ENCODE data around the gene RPL7L1.
A peak's percentile ranks its signal among the peaks of the same experiment; 100 is the strongest.
"Not testable (repeated sequence)": the region's sequence is repeated elsewhere in the genome, so short reads cannot be mapped to it uniquely, and the experiment has no call there.

RPL7L1 gene

DNA sequence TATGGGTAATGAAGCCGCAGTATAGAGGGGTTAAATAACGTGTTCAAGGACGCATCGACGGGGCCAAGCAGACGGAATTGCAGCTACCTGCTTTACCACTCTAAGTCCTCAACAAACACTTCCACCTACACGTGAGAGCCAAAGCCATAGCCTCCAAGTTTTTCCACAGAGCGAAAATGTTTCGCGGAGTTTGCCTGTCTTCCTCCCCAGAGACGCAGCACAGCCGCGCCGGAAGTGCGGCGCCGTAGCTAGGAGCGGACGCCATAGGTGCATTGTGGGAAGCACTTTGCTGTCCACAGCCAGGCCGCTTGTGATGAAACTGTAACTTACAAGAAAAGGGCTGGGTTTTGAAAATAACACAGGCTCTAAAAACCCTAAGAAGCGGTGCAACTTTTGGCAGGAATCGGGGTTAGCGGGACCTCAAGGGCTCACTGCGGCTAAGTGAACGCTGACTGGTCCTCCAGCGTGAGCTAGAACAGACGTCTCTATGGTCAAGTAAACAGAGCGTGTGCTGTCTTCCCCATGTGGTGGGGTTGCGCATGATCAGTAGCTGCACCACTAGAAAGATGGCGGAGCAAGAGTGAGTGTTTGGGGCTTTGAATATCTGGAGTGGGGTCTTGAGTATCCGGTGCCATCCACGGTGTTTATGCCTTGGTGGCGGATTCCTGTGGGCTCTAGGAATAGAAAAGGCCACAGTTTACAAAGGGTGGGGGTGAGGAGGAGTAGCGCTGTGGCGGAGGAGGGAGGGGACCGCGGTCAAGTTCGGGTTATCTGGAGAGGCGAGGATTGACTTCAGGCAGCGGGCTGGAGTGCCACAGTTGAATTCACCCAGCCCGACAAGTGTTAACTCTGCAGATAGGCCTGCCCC lies at the start of gene RPL7L1:
Gene RPL7L1 (plus strand): TSS at position 245 of the 868 bp plus-strand sequence. CDS start 295 bp downstream, at position 540.
- peak; percentile 96 for DNase-seq (ENCODE audit: low spot score)

DNA sequence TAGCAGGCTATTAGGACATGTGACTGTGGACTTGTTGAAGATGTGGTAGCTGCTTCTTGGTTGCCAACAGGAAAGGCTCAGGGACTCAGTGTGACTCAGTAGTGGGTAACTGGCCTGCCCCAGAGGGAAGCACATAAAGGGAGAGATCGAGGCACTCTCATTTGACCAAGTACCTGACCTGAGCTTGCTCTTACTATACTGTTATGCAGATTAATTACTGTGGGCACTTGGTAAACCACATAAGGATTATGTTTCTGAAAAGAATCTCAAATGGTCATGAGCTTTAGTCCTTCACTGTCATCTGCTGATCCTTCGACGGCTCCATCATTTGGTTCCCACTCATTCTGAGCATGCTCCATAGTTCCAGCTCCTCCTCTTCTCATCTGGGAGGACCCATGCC lies 48.2 kb upstream of the RPL7L1 start:
- no peak for DNase-seq (ENCODE audit: low spot score)

DNA sequence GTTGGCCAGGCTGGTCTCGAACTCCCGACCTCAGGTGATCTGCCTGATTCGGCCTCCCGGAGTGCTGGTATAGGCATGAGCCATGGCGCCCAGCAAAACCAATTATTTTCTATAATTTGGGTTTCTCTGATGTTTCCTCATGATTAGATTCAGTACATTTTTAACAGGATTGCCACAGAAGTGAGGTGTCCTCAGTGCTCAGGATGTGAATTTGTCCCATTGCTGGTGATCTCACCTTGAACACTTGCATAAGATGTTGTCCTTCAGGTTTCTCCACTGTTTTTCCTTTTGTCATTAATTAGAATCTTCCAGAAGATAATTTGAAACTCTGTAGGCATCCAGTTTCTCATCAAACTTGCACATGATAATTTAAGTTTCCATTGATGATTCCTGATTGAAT lies 45.4 kb upstream of the RPL7L1 start:
- no peak for DNase-seq (ENCODE audit: low spot score)

DNA sequence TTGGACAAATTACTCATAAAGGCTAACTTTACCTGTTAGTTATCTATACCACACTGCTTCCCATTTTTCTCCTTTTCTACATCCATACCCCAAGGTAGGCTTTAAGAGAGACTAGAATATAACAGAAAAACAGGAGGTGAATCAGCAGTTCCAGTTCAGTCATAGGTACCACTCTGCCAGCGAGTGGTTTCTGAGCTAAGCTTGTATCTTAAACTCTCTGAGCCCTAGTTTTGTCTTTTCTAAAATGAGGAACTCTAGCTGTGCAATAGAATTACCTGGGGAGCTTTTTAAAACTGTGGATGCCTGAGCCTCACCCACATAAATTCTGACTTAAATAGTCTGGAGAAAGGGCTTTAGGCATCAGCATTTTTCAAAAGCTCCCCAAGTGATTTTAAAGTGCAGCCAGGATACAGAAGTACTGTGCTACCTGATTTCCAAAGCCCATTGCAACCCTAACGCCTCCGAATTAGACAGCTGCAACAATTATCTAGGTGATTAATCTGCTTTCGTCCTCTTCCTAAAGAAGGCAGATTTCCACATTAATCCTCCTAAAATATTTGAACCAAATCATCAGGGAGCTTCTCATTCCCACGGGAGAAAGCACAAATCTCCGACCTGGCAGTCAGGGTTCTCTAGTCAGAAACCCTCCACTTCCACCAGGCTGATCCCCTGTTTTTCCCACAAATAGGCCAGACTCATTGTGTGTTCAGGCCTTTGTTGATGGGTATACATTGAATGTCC lies 37.4 kb upstream of the RPL7L1 start:
- DNase-seq (ENCODE audit: low spot score): no peak

DNA sequence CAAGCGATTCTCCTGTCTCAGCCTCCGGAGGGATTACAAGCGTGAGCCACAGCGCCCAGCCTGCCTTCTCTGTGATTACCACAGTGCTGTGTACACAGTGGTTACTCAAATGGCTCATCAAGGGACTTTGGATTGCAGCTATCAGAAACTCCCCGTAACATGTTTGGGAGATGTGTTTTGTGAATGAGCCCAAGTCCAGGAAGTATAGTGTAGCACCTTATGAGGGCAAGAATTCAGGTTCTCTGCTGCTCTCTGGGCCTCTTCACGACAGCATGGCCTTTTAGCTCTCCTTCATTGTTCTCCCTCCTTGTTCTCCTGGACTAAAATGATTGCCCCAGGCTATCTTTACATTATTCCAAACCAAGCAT lies 34.1 kb upstream of the RPL7L1 start:
- no peak for DNase-seq (ENCODE audit: low spot score)

DNA sequence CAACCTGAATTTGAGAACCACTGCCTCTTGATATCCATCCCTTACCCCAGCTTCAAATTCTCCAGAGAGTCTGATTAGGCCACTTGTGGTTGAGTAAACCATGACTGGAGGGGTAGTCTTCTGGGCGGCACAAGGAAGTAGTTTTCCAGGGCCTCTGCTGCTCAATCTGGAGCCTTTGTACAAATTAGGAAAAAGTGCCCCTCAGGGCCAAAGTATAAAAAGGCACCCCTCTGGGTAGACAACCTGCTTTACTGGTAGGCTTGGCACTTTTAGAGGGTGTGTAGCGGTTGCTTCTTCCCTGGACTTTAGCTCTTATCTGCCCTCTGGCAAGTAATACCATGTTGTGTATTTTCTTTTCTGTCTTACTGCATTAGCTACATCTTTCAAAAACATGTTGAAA lies 32.9 kb upstream of the RPL7L1 start:
- DNase-seq (ENCODE audit: low spot score): peak; percentile 65

DNA sequence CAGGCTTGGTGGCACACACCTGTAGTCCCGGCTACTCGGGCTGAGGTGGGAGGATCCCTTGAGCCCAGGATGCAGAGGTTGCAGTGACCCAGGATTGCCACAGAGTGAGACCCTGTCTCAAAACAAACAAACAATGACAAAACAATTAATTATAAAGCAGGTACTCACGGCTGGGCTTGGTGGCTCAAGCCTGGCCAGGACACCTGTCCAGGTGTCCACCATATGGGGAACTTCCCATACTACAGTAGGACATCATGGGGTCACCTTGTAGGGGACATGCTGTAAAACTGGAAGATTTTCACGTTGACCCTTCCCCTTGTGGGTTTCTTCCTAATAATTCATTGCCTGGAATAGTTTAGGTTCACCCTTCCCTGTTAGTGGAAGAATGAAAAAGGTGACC lies 30.7 kb upstream of the RPL7L1 start:
- no peak for DNase-seq (ENCODE audit: low spot score)

DNA sequence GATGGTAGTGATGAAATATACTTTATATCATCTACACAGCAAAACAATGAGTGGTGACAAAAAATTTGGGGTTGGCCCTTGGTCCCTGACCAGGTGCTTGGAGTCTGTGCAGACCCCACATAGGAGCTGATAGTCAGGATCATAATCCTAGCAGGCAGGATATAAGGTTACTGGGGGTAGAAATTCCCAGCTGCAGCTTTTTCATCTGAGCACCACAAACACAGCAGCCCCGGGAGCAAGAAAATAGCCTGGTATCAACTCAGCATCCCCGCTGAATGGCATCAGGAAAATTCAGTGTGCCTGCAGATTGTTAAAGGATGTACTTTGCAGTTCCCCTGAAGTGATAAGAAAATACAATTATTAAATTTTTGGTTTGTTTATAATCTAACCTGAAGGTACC lies 27.8 kb upstream of the RPL7L1 start:
- DNase-seq (ENCODE audit: low spot score): no peak

DNA sequence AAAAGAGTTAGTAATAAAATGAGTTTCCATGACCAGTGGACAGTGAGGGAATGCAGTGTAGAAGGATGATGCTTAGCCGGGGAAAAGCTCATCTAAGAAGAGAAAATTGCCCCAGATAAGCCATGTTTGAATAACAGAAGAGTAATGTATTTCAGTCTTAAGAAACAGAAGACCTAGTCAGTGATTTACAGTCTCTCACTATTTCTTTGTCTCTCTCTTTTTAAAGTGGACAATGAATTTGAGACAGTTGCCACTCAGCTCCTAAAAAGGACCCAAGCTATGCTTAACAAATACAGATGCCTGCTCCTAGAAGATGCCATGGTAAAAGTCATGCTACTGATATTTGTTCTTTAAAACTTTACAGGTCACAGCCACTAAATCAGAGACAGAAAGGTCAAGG lies 19.4 kb upstream of the RPL7L1 start:
- no peak for DNase-seq (ENCODE audit: low spot score)

DNA sequence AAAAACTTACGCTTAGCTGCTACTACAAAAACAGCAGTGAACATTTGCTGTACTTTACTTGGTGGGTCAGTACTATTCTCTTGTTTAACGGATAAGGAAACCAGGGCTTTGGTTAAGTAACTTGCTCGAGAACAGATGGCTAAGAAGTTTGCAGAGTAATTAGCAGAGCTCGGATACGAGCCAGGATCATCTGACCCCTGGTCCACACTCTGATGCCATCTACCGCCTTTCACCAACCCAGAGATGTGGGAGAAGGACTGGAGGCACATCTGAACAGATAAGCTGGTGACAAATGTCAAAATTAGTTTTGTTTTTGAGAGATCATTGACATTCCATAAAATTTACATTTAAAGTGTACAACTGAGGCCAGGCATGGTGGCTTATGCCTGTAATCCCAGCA lies 18.9 kb upstream of the RPL7L1 start:
- no peak for DNase-seq (ENCODE audit: low spot score)

DNA sequence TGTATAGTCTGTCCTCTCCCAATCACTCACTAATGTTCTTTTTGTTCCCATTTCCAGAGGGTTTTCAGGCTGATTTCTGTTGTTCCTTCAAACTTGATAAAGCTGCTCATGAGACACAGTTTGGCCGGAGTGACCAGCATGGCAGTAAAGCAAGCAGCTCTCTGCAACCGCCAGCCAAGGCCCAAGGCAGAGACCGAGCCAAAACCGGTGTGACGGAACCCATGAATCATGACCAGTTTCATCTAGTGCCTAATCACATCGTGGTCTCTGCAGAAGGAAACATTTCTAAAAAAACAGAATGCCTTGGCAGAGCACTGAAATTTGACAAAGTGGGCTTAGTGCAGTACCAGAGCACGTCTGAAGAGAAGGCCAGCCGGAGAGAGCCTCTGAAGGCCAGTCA lies 14.8 kb upstream of the RPL7L1 start:
- DNase-seq (ENCODE audit: low spot score): no peak

DNA sequence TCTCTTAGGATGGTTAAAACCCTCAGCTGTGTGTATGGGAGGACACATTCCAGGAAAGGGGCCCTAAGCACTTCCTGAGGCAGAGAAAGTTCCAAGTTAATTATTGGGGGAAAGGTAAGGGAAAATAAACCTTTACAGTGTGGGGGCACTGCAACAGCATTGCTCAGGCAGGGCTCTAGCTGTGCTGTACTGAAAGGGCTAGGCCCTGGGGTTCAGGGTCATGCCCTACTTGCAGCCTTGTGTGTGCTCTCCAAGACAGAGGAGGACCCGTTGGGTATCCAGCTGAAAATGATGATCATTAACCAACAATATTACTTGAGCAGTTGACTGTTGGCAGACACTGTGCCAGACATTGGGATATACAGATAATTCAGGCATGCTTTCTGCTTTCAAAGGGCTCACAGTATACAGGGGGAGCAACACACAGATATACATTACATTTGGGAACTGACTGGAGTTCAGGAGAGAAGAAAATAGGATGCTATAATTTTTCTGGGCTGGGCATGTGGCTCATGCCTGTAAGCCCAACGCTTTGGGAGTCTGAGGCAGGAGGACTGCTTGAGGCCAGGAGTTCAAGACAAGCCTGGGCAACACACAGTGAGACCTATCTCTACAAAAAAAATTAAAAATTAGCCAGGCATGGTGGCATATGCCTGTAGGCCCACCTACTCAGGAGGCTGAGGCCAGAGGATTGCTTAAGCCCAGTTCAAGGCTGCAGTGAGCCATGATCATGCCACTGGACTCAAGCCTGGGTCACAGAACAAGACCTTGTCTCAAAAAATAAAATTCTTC lies 9.1 kb upstream of the RPL7L1 start:
- no peak for DNase-seq (ENCODE audit: low spot score)

DNA sequence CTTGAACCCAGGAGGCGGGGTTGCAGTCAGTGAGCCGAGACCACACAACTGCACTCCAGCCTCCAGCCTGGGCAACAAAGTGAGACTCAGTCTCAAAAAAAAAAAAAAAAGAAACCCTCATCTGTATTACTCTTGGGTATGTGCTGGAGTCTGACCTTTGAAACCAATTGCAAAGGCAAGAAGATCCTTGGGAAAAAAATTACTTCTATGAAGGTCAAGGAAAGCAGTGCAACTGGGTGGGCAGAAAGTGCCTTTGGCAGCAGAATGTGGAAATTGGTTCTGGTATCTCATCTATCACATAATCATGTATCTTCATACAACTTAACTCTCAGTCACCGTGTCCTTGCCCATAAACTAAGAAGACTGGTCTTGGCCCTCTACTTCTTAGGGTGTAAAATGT lies 7.7 kb upstream of the RPL7L1 start:
- DNase-seq (ENCODE audit: low spot score): no peak

DNA sequence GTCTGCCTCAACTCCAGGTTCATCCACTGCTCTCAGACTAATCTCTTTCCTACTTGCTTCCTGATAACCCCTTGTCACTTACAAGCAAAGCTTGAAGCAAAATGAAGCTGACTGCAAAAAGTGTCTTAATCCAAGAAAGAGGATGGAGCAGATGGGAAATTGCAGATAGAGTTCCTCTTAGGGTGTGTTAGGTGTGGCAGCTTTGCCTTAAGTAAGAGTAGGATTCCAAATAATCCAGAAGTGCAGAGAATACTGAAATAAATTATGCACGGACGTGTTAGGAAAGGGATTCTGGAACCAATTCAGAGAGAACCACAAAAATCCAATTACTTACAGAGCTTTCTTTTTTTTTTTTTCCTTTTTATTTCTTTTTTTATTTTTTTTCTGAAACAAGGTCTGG lies 6.1 kb upstream of the RPL7L1 start:
- no peak for DNase-seq (ENCODE audit: low spot score)

DNA sequence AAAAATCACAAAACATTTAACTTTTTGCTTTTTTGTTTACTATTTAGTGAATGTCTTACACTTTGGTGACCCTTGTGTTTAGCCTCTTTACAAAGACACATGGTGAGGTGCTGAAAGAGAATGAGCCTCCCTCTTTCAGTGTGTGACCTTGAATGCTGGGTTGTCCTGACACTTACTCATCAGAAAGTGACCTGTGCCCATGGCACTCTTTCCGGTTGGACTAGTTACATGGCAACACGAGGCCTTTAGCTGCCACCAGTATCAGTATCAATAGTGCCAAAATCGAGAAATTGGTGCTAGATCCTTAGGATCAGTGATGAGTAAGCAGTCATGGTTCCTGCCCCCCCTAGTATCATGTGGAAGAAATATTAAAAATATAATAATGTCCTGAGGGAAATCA lies 1.7 kb upstream of the RPL7L1 start:
- no peak for DNase-seq (ENCODE audit: low spot score)

DNA sequence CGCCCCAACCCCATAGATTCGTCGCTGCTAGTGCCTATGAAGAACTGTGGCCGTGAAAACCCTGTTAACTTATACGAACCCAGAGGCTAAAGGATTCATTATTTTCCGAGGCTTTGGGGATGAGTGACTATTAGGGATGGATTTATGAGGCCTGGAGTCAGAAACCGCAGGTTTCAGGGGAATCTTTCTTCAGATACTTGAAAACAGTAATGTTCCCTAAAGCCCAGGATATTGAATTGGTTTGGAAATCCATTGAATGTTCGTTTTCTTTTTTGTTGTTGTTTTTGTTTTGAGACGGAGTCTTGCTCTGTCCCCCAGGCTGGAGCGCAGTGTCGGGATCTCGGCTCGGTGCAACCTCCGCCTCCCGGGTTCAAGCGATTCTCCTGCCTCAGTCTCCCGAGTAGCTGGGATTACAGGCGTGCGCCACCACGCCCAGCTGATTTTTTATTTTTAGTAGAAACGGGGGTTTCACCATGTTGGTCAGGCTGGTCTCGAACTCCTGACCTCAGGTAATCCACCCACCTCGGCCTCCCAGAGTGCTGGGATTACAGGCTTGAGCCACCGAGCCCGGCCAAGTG lies 913 bp downstream of the RPL7L1 start:
- not testable (repeated sequence) for DNase-seq (ENCODE audit: low spot score)

DNA sequence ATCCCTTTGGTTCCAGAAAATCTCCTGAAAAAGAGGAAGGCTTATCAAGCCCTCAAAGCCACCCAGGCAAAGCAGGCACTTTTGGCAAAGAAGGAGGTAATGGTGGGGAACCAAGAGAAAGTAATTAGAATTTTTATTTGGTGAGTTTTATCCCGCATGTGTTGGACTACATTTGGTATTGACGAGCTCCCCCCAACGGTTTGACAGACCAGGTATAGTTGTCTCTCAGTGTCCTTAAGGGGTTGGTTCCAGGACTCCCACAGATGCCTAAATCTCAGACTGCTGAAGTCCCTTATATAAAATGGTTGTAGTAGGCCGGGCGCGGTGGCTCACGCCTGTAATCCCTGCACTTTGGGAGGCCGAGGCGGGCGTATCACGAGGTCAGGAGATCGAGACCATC lies 1.5 kb downstream of the RPL7L1 start:
- not testable (repeated sequence) for DNase-seq (ENCODE audit: low spot score)

DNA sequence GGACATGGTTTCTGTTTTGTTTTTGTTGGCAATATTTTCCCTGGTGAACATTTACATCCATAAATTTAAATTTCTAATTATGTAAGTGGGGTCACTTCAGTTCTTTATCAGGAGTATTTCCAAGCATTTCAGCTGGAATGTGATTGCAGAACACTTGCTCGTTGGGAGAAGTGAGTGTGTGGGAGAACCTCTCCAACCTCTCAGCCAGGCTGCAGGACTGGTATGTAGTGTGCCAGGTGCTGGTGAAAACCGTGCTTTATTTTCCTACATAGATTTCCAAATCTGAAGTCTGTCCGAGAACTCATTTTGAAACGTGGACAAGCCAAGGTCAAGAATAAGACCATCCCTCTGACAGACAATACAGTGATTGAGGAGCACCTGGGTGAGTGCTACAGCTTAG lies 6.3 kb downstream of the RPL7L1 start:
- no peak for DNase-seq (ENCODE audit: low spot score)

DNA sequence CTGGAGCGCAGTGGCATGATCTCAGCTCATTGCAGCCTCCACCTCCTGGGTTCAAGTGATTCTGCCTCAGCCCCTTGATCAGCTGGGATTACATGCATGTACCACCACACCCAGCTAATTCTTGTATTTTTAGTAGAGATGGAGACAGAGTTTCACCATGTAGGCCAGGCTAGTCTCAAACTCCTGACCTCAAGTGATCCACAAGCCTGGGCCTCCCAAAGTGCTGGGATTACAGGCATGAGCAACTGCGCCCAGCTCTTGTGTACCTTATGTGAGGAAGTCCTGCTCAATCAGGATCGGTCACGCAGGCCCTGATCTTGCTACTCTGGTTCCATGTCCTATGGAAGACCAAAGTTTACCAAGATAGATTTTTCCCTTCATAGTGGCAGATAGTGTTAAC lies 8.8 kb downstream of the RPL7L1 start:
- not testable (repeated sequence) for DNase-seq (ENCODE audit: low spot score)

DNA sequence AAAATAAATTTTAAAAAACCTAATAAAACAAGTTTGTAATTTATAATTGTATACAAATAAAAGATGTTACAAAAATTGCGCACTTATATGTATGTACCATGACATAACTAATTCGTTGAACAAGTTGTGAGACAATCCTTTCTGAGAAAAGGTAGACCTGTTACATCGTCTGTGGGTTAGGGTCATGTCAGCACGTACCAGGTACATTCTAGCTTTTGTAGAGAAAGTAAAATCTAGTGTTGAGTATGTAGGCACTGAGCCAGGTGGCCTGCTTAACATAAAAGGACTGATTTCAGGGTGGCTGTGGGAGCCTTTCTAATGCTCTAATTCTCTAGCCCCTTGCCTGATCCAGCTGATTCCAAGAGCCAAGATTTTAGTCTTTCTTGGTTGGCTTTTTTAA lies 10.4 kb downstream of the RPL7L1 start:
- DNase-seq (ENCODE audit: low spot score): peak; percentile 47

DNA sequence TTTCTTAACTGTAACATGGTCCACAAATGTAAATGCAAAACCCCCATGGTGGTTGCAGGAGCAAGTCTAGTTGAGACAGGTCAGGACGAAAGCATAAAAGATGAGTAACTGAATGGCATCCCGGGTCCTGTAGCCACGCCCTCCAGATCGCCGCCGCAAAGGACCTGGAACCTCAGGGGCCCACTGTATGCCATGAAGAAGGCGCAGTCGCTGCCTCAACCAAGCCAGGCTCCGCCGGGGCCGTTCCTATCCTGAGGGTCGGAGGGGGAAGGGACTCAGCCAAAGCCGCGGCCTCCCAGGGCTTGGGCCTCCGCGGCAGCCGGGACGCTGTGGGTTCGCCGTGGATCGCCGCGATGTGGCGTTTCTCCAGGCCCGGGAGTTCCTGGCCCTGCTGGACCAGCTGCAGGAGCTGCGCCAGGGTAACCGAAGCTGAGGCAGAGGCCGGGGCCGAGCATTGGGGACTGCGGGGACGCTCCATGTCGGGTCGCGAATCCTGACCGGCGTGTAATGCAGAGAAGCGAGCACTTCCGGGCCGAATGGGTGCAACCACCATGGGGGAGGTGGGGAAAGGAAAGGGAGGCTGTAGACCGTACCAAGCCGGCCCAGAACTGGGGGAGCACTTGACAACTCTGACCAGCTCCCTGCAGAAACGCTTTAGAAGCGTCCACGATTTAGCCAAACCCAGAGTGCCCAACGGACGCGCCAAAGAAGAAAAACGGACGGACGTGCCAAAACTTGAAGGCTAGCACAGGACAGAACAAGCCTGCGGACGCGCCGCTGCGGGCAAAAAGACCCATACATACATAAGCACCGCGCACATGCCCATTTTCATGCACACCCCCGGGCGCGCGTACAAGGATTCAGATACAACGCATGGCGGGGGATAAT lies 11.1 kb downstream of the RPL7L1 start:
- peak; percentile 98 for DNase-seq (ENCODE audit: low spot score)
